Frontal cortex (tissue), 4 donors: ENCODE measurements around the gene HCN2. TPM values are rescaled to one million over a fixed set of nuclear protein-coding genes. Genes with fewer than 3 reads are reported as not detected.
"Not testable (repeated sequence)": the region's sequence is repeated elsewhere in the genome, so short reads cannot be mapped to it uniquely, and the experiment has no call there.

Experiments
- DNase-seq, 2 donors: peaks; one replicate each; pipeline ENCODE4 v3.0.0; 2012; ENCODE audit warnings: low spot score in 2 of 2
- FAIRE-seq: peaks from 2 replicates; lab custom pipeline; 2012; peaks lifted over from hg19 to GRCh38; lab: Jason Lieb, UNC
- total RNA-seq: library from RNA; depleted of rRNA; stranded (reverse); fragments of >200 nt; gene quantifications from one replicate; pipeline ENCODE4 v1.2.3, GENCODE V29; 2014
- donor health status: control.
- donor health status: control.
- donor health status: control.

HCN2 gene
- total RNA-seq, 1 donor from 2014 or later, result 6.1 TPM

DNA sequence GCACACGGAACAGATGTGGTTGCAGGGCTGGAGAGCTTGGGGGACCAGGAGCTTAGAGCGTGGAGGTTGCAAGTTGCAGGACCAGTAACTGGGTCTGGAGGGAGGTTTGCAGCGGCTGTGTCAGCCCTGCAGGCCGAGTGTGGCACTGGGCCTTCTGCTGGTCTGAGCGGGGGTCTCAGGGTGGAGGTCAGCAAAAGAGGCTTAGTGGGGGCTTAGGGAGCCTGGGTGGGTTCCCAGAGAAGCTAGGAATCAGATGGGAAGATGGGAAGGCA lies 5.8 kb upstream of the HCN2 start:
- FAIRE-seq (no peak), DNase-seq (no peak)

- peak; percentile 81 to 83 for DNase-seq
Measured at GRCh38 chr19:584240-585001, 5.3 kb upstream of the HCN2 start.

DNA sequence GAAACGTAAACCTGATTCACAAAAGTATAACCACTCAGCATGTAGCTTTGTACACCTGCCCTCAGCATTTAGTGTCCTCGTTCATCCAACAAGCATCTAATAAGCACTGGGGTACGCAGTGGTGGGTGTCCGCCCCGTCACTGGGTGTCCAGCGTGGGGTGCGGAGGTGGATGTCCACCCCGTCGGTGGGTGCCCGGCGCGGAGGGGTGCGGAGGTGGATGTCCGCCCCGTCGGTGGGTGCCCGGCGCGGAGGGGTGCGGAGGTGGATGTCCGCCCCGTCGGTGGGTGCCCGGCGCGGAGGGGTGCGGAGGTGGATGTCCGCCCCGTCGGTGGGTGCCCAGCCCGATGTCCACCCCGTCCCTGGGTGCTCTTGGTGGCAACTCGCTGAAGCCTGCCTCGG lies 4.5 kb upstream of the HCN2 start:
- not testable (repeated sequence) for FAIRE-seq

More at GRCh38 chr19:584240-585001, 5.3 kb upstream of the HCN2 start:
- FAIRE-seq, result no peak

GRCh38 chr19:585551-586110 lies 4.0 kb upstream of the HCN2 start:
- DNase-seq, result no peak

More for the DNA sequence above, 4.5 kb upstream of the HCN2 start:
- DNase-seq, result not testable (repeated sequence)

GRCh38 chr19:588093-588740 lies 1.5 kb upstream of the HCN2 start:
- FAIRE-seq (no peak), DNase-seq (peak; percentile 82 to 84)

More at GRCh38 chr19:585551-586110, 4.0 kb upstream of the HCN2 start:
- no peak for FAIRE-seq

DNA sequence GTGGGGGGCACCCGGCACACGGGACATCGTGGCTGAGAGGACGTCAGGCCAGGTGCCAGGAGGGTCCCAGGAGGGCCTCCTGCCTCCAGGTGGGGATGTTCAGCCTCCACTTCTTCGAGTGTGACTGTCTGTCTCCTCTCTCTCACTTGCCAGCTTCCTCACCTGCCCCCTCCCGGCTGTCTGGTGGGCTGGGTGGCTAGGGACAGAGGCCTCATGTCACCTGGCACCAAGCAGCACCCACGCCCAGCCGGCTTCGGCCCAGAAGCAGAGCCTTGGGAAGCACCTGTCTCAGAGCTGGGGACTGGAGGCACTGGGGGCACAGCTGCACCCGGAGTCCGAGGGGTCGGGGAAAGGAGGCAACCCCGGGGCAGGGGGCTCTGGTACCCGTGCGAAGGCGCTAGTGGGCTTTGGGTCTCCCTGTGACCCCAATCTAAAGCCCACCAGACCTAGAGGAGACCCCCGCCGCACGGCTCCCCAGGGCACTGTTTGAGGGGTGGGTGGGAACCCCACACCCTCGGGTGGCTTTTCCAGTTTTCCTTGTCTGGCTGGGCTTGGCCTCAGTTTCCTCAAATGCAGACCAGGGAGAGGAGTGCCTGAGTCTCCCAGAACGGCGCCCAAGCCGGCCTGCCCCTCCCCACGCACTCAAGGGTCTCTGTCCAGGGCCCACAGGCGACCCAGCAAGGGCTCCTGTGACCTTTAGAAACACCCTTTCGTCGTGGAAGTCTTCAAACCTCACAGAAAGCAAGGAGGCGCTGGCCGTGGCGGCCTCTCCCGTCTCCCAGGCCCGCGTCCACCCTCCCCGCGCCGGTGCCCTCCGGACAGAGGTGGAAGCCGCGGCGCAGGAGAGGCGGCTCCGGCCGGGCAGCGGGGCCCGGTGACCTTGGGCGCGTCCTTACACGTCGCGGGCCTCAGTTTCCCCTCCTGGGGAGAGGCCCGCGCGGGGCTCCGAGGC lies 664 bp upstream of the HCN2 start:
- FAIRE-seq (no peak), DNase-seq (no peak)

- DNase-seq (no peak), FAIRE-seq (no peak)
Measured at GRCh38 chr19:590396-590745, 690 bp downstream of the HCN2 start.

DNA sequence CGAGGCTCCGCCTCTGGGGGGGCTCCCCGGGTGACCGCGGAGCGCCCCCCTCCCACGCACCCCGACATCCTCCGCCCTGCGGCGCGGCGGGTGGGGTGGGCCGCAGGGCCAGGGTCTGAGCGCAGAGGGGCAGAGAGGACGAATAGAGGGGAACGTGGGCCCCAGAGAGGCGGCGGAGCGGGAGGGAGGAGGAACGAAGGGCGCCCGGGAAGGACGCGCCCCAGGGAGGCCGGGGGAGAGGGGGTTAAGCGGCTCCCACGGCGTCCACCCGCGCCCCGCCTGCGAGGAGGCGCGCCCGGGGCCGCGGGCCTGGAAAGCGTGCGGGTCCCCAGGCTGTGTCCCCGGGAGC lies 1.0 kb downstream of the HCN2 start:
- DNase-seq (no peak), FAIRE-seq (no peak)

DNA sequence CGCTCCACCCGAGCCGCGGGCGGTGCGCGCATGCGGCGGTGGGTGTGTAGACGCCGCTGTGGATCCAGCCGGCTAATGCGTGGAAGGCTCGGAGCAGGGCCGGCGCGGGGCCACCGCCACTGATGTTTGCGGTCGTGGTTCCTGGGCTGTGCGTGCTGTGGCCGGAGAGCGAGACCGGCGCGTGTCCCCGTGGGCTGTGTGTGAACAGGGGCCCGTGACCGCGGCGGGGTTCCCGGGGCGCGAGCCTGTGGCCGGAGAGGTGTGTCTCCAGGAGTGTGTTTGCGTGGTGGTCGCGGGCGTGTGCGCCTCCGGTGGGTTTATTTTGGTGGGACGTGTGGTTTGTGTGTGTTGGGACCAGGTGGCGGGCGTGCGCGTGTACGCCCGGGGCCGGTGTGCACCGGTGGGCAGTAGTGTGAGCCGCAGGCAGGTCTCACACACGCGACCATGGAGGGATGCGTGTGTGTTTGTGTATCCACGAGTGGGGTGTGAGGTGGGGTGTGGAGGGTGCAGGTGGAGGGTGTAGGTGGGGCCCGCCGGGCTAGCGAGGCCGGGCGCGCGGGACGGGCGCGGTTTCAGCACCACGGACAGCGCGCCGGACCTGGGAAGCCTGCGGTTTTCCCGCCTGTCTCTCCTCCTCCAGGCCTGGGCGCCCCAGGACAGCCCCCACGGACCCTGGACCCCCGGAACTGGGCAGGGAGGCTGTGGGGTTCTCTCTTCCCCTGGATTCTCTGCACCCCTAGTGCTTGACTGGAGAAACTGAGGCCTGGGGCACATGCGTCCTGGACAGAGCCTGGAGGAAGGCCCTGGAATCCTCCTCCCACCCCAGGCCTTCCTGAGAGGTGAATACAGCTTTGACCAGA lies 1.6 kb downstream of the HCN2 start:
- FAIRE-seq (no peak), DNase-seq (peak in 1 of 2 donors; percentile 72)

- FAIRE-seq (no peak), DNase-seq (no peak)
Measured at GRCh38 chr19:592101-592500, 2.4 kb downstream of the HCN2 start.

DNA sequence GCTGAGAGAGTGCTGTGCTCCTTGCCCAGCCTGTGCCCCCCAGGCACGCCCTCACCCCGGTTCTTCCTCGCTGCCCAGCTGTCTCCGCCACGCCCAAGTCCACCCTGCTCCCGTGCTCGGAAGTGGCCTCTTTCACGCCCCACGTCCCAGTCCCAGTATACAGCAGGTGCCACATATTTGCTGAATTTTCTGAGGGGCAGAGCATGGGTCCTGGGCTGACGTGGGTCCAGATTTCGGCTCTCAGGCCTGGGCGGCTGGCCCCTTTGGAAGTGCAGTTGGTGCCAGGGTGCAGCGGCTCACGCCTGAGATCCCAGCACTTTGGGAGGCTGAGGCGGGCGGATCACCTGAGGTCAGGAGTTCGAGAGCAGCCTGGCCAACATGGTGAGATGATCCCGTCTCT lies 3.4 kb downstream of the HCN2 start:
- FAIRE-seq, result no peak
- no peak for DNase-seq

DNA sequence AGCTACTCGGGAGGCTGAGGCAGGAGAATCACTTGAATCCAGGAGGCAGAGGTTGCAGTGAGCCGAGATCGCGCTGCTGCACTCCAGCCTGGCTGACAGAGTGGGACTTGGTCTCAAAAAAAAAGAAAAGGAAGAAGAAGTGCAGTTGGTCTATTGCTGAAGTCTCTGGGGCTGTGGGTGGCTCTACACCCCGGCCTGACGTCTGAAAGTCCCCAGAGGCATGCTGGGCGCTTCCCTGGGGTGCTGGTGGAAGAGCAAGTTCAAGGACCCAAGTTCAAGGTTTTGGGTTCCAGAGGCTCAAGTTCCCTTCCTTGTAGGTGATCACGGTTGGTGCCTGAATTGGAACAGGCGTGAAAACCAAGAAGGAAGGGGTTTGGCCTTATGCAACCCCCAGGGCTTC lies 3.8 kb downstream of the HCN2 start:
- DNase-seq (no peak), FAIRE-seq (no peak)

DNA sequence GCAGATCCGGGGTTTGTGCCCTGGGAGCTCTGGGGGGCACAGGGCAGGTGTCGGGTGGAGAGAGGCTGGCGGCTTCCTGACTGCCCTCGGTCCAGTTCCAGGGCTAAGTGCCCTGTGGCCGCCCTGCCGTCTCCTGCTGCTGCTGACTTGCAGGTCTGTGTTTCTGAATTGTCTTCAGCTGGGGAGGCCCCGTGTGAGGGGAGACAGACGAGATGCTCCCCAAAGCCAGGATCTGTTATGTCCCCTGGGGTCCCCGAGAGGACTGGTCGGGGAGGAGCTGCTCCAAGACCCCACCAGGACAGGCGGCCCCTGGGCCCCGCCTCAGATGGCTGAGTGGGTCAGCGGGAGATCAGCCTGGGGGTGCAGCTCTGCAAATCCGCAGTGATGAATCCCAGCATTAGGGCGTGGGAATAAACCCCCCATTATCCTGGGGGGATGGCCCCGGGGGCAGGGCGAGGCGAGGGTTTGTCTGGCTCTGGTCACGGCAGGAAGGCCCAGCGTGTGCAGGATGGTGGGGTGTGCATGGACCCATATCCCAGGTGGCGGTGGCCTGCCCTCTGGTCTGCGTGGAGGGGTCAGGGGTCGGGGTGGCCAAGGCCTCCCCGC lies 4.7 kb downstream of the HCN2 start:
- DNase-seq (no peak), FAIRE-seq (no peak)

GRCh38 chr19:595326-596262 lies 5.9 kb downstream of the HCN2 start:
- DNase-seq (no peak), FAIRE-seq (no peak)

DNA sequence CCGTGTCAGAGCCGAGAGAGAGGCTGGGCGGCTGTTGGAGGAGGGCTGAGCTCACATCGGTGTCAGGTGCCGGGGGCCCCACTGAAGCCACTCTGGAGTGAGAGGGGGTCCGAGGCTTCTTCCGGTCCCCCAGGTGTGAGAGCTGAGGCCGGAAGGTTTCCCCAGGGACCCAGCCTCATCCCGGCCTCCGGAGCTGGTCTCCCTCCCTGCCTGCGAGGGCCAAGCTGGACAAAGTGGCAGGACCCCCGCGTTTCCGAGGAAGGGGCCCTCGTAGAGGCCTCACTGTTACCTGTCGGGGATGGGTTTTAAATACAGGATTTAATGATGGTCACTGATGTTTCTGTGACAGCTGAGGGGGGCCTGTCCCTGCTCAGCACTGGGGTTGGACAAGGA lies 6.6 kb downstream of the HCN2 start:
- DNase-seq (no peak), FAIRE-seq (no peak)

DNA sequence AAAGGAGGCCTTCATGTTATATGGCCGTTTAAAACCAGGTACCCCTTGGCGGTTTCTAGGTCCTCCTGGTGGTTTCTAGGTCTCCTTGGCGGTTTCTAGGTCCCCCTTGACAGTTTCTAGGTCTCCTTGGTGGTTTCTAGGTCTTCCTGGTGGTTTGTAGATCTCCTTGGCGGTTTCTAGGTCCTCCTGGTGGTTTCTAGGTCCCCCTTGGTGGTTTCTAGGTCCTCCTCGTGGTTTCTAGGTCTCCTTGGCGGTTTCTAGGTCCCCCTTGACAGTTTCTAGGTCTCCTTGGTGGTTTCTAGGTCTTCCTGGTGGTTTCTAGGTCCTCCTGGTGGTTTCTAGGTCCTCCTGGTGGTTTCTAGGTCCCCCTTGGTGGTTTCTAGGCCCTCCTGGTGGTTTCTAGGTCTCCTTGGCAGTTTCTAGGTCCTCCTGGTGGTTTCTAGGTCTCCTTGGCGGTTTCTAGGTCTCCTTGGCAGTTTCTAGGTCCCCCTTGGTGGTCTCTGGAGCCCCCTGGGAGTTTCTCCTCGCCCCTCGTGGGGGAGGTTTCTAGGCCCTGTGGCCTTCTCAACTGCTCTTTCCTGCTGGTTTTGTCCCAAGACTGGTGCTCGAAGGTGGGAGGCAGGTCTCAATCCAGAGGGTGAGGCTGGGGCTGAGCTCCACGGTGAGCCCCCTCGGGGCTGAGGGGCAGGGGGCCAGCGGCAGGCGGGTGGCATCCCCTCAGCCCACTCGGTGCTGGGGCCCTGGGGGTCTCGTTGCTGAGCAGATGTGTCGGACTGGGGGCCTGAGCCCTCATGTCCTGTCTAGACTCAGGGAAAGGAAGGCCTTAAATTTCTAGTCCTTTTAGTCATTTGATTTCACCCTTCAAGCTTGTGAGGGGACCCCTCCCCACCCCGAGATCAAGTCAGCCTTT lies 8.0 kb downstream of the HCN2 start:
- DNase-seq (no peak), FAIRE-seq (no peak)

- DNase-seq, result no peak
- FAIRE-seq, result no peak
Measured at GRCh38 chr19:601310-601709, 11.6 kb downstream of the HCN2 start.
